ENCODE measurements around the gene ABT1.

ABT1 gene

DNA sequence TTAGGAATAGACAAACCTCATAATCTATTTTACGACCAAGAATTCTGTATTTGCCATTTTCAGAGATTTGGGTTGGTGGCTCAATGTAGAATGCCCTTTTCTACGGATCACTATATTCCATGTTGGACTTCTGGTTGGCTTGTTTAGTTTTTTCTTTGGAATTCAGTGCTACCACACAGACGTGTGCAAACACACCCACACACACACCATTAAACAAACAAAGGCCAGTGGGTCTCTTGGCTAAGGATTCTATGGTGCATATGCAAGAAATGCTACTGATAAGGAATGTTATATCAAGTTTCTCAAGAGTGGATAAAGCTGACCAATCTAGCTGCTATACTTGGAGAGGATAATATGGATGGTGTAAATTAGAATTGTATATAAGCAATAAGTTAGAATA lies 8.0 kb downstream of the ABT1 start:
- DNase-seq (ENCODE audit: low spot score): no peak

DNA sequence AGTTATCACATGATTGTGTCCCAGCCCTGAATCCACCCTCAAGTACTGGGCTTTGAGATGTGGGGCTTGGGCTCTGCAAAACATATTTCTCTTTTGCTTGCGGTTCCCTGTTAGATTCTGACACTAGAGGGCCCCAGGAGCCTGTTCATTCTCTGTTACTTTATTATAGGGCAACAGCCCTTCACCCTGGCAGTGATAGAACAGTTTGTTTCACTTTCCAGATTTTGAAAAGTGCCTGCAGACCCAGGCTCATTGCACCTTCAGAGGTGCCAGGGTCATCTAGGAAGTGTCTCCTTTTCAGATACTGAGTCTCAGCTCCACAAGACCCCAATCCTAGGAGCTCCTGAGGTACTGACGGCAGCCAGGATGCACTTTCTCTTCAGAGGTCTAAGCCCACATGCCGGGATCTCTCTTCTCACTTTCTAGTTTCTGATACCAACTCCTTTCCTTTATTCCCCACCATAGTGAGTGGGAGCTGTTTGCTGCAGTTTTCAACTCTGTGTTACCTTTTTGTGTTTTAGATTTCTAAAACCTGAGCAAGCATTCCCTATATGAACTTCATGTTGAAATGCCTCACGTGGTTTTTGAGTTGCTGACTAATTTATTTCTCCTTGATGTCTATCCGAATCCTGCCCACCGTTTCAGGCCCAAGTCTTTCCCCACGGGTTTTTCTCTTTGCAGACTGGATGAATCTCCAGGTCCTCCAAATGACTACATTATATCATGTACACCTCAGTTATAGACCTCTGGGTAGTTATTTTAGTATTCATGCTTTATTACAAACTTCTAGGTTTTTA lies 10.9 kb downstream of the ABT1 start:
- peak; percentile 80 for DNase-seq (ENCODE audit: low spot score)

DNA sequence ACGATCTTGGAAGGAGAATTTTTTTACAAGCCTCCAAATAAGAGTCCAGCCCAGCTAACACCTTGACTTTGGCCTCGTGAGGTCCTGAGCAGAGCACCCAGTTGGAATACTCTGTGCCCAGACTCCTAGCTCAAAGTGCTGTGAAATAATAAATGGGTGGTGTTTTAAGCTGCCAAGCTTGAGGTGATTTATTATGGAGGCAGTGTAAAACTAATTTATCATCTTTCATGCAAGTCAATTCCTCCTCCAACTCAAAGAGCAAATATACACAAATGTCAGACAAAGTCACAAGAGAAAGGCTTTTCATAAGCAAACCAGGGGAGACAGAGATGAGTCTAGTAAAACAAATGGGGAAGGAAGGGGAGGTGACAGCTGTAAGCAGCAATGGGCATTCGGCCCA lies 12.7 kb downstream of the ABT1 start:
- DNase-seq (ENCODE audit: low spot score): no peak

GRCh38 chr6:26611599-26611998 lies 14.8 kb downstream of the ABT1 start:
- no peak for DNase-seq (ENCODE audit: low spot score)

GRCh38 chr6:26613201-26613600 lies 16.4 kb downstream of the ABT1 start:
- DNase-seq (ENCODE audit: low spot score): no peak

DNA sequence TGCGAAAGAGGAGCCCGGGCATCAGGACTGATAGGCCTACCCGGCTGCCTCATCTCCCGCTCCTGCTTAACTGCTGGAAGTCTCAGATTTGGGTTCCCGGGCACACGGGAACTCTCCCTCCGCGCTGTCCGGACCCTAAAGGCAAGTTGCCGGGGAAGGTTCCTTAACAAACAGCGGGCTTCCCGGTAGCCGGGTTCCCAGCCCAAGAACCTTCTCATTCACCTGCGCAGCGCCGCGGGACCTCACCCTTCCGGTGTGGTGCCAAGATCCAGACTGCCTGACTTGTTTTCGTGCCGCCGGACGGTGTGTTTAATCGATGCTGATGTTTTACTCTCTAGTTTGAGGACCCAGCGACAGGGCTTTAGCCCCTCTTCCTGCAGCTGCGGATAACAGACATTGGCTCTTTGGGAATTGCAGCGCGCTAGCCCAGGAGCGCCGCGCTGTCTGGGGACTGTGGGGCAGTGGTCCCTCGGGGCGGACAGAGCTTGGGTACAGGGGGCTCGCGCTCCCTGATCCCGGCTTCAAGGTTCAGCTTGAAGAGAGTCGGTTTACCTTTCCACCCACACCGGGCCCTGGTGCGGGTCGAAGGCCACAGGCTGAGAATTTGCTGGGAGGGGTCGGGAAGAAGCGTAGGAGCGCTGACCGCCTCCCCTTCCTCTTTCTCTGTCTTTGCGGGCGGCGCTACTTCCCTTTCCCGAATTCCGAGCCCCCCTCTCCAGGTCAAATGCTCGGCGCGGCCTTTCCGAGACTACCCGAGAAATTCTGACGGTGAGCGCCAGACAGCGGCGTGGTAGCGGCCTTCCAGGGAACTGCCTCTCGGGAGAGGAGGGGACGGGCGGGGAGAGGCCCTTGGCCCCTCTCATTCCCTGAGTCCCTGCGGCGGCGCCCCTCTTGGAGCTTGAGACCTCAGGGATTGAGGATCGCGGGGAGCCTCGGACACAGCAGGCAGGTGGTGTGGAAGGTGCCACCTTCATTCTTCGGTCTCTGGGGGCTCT lies 17.2 kb downstream of the ABT1 start:
- no peak for DNase-seq (ENCODE audit: low spot score)

DNA sequence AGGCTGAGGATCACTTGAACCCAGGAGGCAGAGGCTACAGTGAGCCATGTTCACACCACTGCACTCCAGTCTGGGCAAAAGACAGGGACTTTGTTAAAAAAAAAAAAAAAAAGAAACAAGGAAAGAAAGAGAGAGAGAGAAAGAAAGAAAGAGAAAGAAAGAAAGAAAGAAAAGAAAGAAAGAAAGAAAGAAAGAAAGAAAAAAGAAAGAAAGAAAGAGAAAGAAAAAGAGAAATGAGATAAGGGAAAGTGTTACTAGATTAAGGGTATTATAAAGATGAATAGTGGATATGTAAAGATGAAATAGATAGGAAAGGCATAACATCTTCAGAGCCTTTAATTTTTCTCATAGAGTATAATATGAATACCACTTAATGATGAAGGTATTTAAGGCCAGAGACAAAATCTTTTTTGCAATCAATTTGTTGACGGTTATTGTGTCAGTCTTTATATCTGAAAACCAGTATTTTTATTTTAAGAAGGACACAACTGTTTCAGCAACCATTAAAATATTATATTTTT lies 26.6 kb downstream of the ABT1 start:
- no peak for DNase-seq (ENCODE audit: low spot score)

GRCh38 chr6:26624557-26624956 lies 27.8 kb downstream of the ABT1 start:
- no peak for DNase-seq (ENCODE audit: low spot score)

DNA sequence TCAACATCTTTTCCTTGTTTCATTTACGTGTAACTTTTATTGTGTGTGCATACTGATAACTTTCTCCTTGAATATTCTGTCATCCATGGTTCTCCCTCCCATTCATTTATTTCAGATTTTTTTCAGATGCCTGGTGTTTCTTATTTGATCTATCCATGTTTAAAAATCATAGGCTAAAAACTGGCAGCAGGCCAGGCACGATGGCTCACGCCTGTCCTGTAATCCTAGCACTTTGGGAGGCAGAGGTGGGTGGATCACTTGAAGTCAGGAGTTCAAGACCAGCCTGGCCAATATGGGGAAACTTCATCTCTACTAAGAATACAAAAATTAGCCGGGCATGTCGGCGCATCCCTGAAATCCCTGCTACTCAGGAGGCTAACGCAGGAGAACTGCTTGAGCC lies 31.1 kb downstream of the ABT1 start:
- DNase-seq (ENCODE audit: low spot score): no peak

DNA sequence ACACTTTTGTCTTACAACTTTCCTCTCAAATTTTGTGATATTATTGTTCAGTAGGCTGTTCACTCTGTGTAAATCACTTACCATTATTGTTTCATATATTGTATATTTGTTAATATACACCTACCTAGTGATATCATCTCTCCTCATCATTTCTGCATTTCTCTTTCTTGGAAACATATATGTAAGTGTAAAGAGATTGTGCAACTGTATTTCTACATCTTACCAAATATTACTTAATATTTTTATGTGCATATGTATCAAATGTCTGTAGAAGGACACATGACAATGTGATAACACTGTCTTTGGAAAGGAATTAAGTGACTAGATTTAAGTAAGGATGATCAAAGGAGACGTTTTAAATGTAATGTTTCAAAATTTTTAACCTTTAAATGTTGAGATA lies 32.6 kb downstream of the ABT1 start:
- DNase-seq (ENCODE audit: low spot score): no peak

GRCh38 chr6:26640806-26641205 lies 44.1 kb downstream of the ABT1 start:
- no peak for DNase-seq (ENCODE audit: low spot score)

DNA sequence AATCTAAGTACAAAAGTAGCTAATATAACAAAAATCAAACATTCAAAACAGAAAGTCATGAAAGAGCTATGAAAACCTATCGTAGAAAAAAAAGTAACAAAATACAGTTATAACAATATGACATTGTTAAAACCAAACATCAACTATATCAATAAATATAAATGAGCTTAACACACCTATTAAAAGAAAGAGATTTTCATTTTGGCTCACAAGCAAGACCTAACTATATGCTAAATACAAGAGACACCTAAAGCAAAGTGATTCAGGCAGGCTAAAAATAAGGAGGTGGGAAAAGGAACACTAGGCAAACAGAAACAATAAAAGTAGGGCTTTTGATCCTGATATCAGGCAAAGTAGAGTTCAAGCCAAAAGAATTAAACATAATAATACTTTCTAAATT lies 49.3 kb downstream of the ABT1 start:
- no peak for DNase-seq (ENCODE audit: low spot score)

Data from RKO (cell line).